ENCODE data around the gene IKZF5.

Gene IKZF5

GRCh38 chr10:122990278-122990677 lies 18.3 kb downstream of the IKZF5 start:
- Histone ChIP-seq H3K4me2 (ENCODE audit: low read length) (no peak overlapping the region), H3K27me3 (ENCODE audit: control insufficient read depth, low read length) (no peaks in the 10 kb centered on the region), H4K20me1 (ENCODE audit: control insufficient read depth, insufficient read depth, low read depth, low read length) (no peaks in the 10 kb centered on the region), H3K9me2 (replicated peaks; ENCODE audit: control insufficient read depth, low read length) (no peaks in the 10 kb centered on the region), H3K9me3 (ENCODE audit: control insufficient read depth, insufficient read depth, low read length) (no peaks in the 10 kb centered on the region), H3K4me1 (ENCODE audit: control insufficient read depth, low read length) (no peaks in the 10 kb centered on the region), H3K27ac (ENCODE audit: low read depth, low read length) (no peak overlapping the region), H3K36me3 (ENCODE audit: control insufficient read depth, low read length) (peaks cover 44% of the 10 kb centered on the region), H3K79me2 (ENCODE audit: control insufficient read depth, low read length) (no peaks in the 10 kb centered on the region), H3K4me3 (ENCODE audit: low read length) (no peak overlapping the region), H3F3A (ENCODE audit: control insufficient read depth, insufficient read depth) (0 out of 2 replicates have a peak, but pooled peaks cover 5% of the 10 kb centered on the region)
- TF ChIP-seq CTCF (IDR thresholded peaks at IDR 0.05; ENCODE audit: low read depth, low read length, poor library complexity, severe bottlenecking) (no peak), EZH2phosphoT487 (IDR thresholded peaks at IDR 0.05; ENCODE audit: borderline replicate concordance, low read length) (no peak)

- Histone ChIP-seq H3K79me2 (ENCODE audit: control insufficient read depth, low read length) (no peaks in the 10 kb centered on the region), H3K27me3 (ENCODE audit: control insufficient read depth, low read length) (no peaks in the 10 kb centered on the region), H4K20me1 (ENCODE audit: control insufficient read depth, insufficient read depth, low read depth, low read length) (no peaks in the 10 kb centered on the region), H3F3A (ENCODE audit: control insufficient read depth, insufficient read depth) (0 out of 2 replicates have a peak, but pooled peaks cover 5% of the 10 kb centered on the region), H3K9me3 (ENCODE audit: control insufficient read depth, insufficient read depth, low read length) (no peaks in the 10 kb centered on the region), H3K4me3 (ENCODE audit: low read length) (no peak overlapping the region), H3K36me3 (ENCODE audit: control insufficient read depth, low read length) (peaks cover 32% of the 10 kb centered on the region), H3K4me2 (ENCODE audit: low read length) (no peak overlapping the region), H3K9me2 (replicated peaks; ENCODE audit: control insufficient read depth, low read length) (no peaks in the 10 kb centered on the region), H3K4me1 (ENCODE audit: control insufficient read depth, low read length) (no peaks in the 10 kb centered on the region), H3K27ac (ENCODE audit: low read depth, low read length) (no peak overlapping the region)
- TF ChIP-seq CTCF (IDR thresholded peaks at IDR 0.05; ENCODE audit: low read depth, low read length, poor library complexity, severe bottlenecking) = no peak
- TF ChIP-seq EZH2phosphoT487 (IDR thresholded peaks at IDR 0.05; ENCODE audit: borderline replicate concordance, low read length) = no peak
Measured at GRCh38 chr10:122988501-122988900, 20.1 kb downstream of the IKZF5 start.

- Histone ChIP-seq H3K9me2 (replicated peaks; ENCODE audit: control insufficient read depth, low read length) (no peaks in the 10 kb centered on the region), H3K4me2 (ENCODE audit: low read length) (no peak overlapping the region), H3K4me3 (ENCODE audit: low read length) (no peak overlapping the region), H3K9me3 (ENCODE audit: control insufficient read depth, insufficient read depth, low read length) (no peaks in the 10 kb centered on the region), H3K79me2 (ENCODE audit: control insufficient read depth, low read length) (no peaks in the 10 kb centered on the region), H3K4me1 (ENCODE audit: control insufficient read depth, low read length) (peaks cover 6% of the 10 kb centered on the region), H3K27me3 (ENCODE audit: control insufficient read depth, low read length) (no peaks in the 10 kb centered on the region), H4K20me1 (ENCODE audit: control insufficient read depth, insufficient read depth, low read depth, low read length) (no peaks in the 10 kb centered on the region), H3F3A (ENCODE audit: control insufficient read depth, insufficient read depth) (0 out of 2 replicates have a peak, but pooled peaks cover 3% of the 10 kb centered on the region), H3K36me3 (ENCODE audit: control insufficient read depth, low read length) (peaks cover 16% of the 10 kb centered on the region), H3K27ac (ENCODE audit: low read depth, low read length) (no peak overlapping the region)
- TF ChIP-seq CTCF (IDR thresholded peaks at IDR 0.05; ENCODE audit: low read depth, low read length, poor library complexity, severe bottlenecking) (no peak), EZH2phosphoT487 (IDR thresholded peaks at IDR 0.05; ENCODE audit: borderline replicate concordance, low read length) (no peak)
Measured at GRCh38 chr10:122986335-122986734, 22.3 kb downstream of the IKZF5 start.

Data from DOHH2 (cell line).